HEK293T (cell line): Measurements from ENCODE around the gene NHSL2.

ENCODE experiments used
- CTCF ChIA-PET: fragments of 350-600 bp; formaldehyde crosslinking; extraction: SDS; loops from one replicate; lab custom pipeline; 2021; ENCODE audit warnings: antibody characterized with exemption, inconsistent platforms; lab: Yijun Ruan, JAX
- POLR2A ChIA-PET: fragments of 350-600 bp; formaldehyde crosslinking; extraction: SDS; loops from one replicate; lab custom pipeline; 2020; ENCODE audit warnings: antibody characterized with exemption, inconsistent platforms; lab: Yijun Ruan, JAX
- DNase-seq: peaks from one replicate; pipeline ENCODE4 v3.0.0; 2012; ENCODE audit warnings: mixed read lengths; ENCODE audit errors: extremely low spot score
- ARNT ChIP-seq: fragments of 450-650 bp; IDR thresholded peaks from 2 replicates; pipeline ENCODE4 v1.6.1; 2017; ENCODE audit warnings: mild to moderate bottlenecking
- BHLHE40 ChIP-seq: fragments of 450-650 bp; IDR thresholded peaks from 2 replicates; pipeline ENCODE4 v1.6.1; 2016; ENCODE audit warnings: mild to moderate bottlenecking, moderate library complexity, borderline replicate concordance
- CTBP1 ChIP-seq: fragments of 450-650 bp; IDR thresholded peaks from 2 replicates; pipeline ENCODE4 v1.6.1; 2016; ENCODE audit warnings: borderline replicate concordance
- ELF4 ChIP-seq: fragments of 450-650 bp; IDR thresholded peaks from 2 replicates; pipeline ENCODE4 v1.6.1; 2017; ENCODE audit warnings: antibody characterized with exemption
- FOXA1 ChIP-seq: fragments of 450-650 bp; IDR thresholded peaks from 2 replicates; pipeline ENCODE4 v1.6.1; 2016; ENCODE audit warnings: mild to moderate bottlenecking
- FOXK2 ChIP-seq: fragments of 450-650 bp; IDR thresholded peaks from 2 replicates; pipeline ENCODE4 v1.6.1; 2016; ENCODE audit warnings: mild to moderate bottlenecking
- FOXM1 ChIP-seq: fragments of 450-650 bp; IDR thresholded peaks from 2 replicates; pipeline ENCODE4 v1.6.1; 2017; ENCODE audit warnings: mild to moderate bottlenecking, borderline replicate concordance
- HDGF ChIP-seq: fragments of 450-650 bp; IDR thresholded peaks from 2 replicates; pipeline ENCODE4 v1.6.1; 2017; ENCODE audit warnings: antibody characterized with exemption, borderline replicate concordance
- L3MBTL2 ChIP-seq: fragments of 450-650 bp; conservative IDR thresholded peaks from 2 replicates; pipeline ENCODE4 v1.6.1; 2016; ENCODE audit warnings: mild to moderate bottlenecking
- LEF1 ChIP-seq: fragments of 450-650 bp; IDR thresholded peaks from 2 replicates; pipeline ENCODE4 v1.6.1; 2017; ENCODE audit warnings: mild to moderate bottlenecking, borderline replicate concordance
- NFRKB ChIP-seq: fragments of 450-650 bp; IDR thresholded peaks from 2 replicates; pipeline ENCODE4 v1.6.1; 2016; ENCODE audit warnings: mild to moderate bottlenecking, moderate library complexity
- PKNOX1 ChIP-seq: fragments of 450-650 bp; IDR thresholded peaks from 2 replicates; pipeline ENCODE4 v1.6.1; 2016
- SP1 ChIP-seq: fragments of 450-650 bp; IDR thresholded peaks from 2 replicates; pipeline ENCODE4 v1.6.1; 2017
- SUZ12 ChIP-seq: fragments of 450-650 bp; IDR thresholded peaks from 2 replicates; pipeline ENCODE4 v1.6.1; 2016; ENCODE audit warnings: mild to moderate bottlenecking
- TARDBP ChIP-seq: fragments of 450-650 bp; IDR thresholded peaks from 2 replicates; pipeline ENCODE4 v1.6.1; 2016
- ZNF384 ChIP-seq: fragments of 450-650 bp; IDR thresholded peaks from 2 replicates; pipeline ENCODE4 v1.6.1; 2016

NHSL2 gene

GRCh38 chrX:71990518-71990917 lies 79.9 kb downstream of the NHSL2 start:
- DNase-seq, result no peak
- POLR2A ChIA-PET, result no interaction called here
- CTCF ChIA-PET, result no interaction called here
- no peak for TF ChIP-seq HDGF
- TF ChIP-seq L3MBTL2, result no peak
- TF ChIP-seq SP1, result no peak
- no peak for TF ChIP-seq PKNOX1
- no peak for TF ChIP-seq FOXA1
- TF ChIP-seq BHLHE40, result no peak
- no peak for TF ChIP-seq SUZ12
- no peak for TF ChIP-seq ZNF384
- no peak for TF ChIP-seq ARNT
- TF ChIP-seq CTBP1, result no peak
- TF ChIP-seq FOXM1, result no peak
- TF ChIP-seq LEF1, result no peak
- TF ChIP-seq FOXK2, result no peak
- no peak for TF ChIP-seq ELF4
- TF ChIP-seq NFRKB, result no peak
- no peak for TF ChIP-seq TARDBP

GRCh38 chrX:71991164-71991563 lies 80.5 kb downstream of the NHSL2 start:
- POLR2A ChIA-PET, result interaction anchor here (1.4 kb wide), 1 partner anchor 286 kb away, joined by 3 read pairs; the partner anchor contains the start of gene RPS4X
- DNase-seq, result no peak
- no peak for TF ChIP-seq SUZ12
- TF ChIP-seq PKNOX1, result no peak
- TF ChIP-seq ZNF384, result no peak
- TF ChIP-seq CTBP1, result no peak
- no peak for TF ChIP-seq FOXA1
- CTCF ChIA-PET, result no interaction called here

- CTCF ChIA-PET, result no interaction called here
- POLR2A ChIA-PET, result interaction anchor here (1.4 kb wide), 1 partner anchor 284 kb away, joined by 3 read pairs; the partner anchor contains the start of gene RPS4X
These were observed 82.1 kb downstream of the NHSL2 start for GRCh38 chrX:71992711-71993110.

GRCh38 chrX:71993371-71993770 lies 82.7 kb downstream of the NHSL2 start:
- no peak for DNase-seq
- POLR2A ChIA-PET, result no interaction called here
- TF ChIP-seq PKNOX1, result no peak
- CTCF ChIA-PET, result no interaction called here

More at GRCh38 chrX:71992711-71993110, 82.1 kb downstream of the NHSL2 start:
- no peak for DNase-seq
- TF ChIP-seq TARDBP (no peak), ELF4 (no peak), HDGF (no peak), NFRKB (no peak), FOXK2 (no peak), FOXM1 (no peak), L3MBTL2 (no peak), PKNOX1 (no peak), SUZ12 (no peak), CTBP1 (no peak)

- DNase-seq, result no peak
- TF ChIP-seq ELF4 (no peak), PKNOX1 (no peak), SUZ12 (no peak), L3MBTL2 (no peak), FOXK2 (no peak), BHLHE40 (no peak), ARNT (no peak), TARDBP (no peak), LEF1 (no peak), ZNF384 (no peak), NFRKB (no peak), SP1 (no peak), FOXA1 (no peak), CTBP1 (no peak)
- ChIA-PET POLR2A (no interaction called here), CTCF (no interaction called here)
These were observed 84.0 kb downstream of the NHSL2 start for GRCh38 chrX:71994601-71995000.

- ChIA-PET CTCF (no interaction called here), POLR2A (no interaction called here)
- TF ChIP-seq FOXA1 (no peak), TARDBP (no peak), BHLHE40 (no peak), SUZ12 (no peak), FOXM1 (no peak), FOXK2 (no peak), ZNF384 (no peak), NFRKB (no peak), SP1 (no peak)
- DNase-seq, result no peak
These were observed 84.5 kb downstream of the NHSL2 start for GRCh38 chrX:71995122-71995521.
